Ovary (tissue), 3 donors: ENCODE results near the gene NHLRC1.

Experiments used
- CTCF ChIP-seq, 3 donors: fragments of 450-650 bp in 2 of 3; fragments of 200-600 bp in 1 of 3; IDR thresholded peaks; one replicate each; pipeline versions ENCODE4 v1.5.1 to v1.8.0; 2016 to 2022; ENCODE audit warnings: antibody characterized with exemption in 3 of 3, mild to moderate bottlenecking in 1 of 3
- POLR2A ChIP-seq: fragments of 450-650 bp; IDR thresholded peaks from one replicate; pipeline ENCODE4 v1.6.1; 2017; ENCODE audit warnings: antibody characterized with exemption, mild to moderate bottlenecking, moderate library complexity
- donor health status: DM: no; HTN: no; CAD: no.

GRCh38 chr6:18135171-18135570 is 12.7 kb upstream of the NHLRC1 start:
- TF ChIP-seq CTCF (IDR thresholded peaks at IDR 0.05) (no peak), POLR2A (no peak)
